NAMALWA (cell line): ENCODE data around the gene SH3GL1.

Experiments
- DNase-seq: peaks from one replicate; pipeline ENCODE4 v3.0.0-alpha.2; 2015; ENCODE audit warnings: low spot score

The SH3GL1 gene

GRCh38 chr19:4396949-4397783 is 3.2 kb downstream of the SH3GL1 start:
- DNase-seq = no peak

GRCh38 chr19:4393947-4394590 is 6.3 kb downstream of the SH3GL1 start:
- DNase-seq = no peak

GRCh38 chr19:4391701-4392483 is 8.5 kb downstream of the SH3GL1 start:
- DNase-seq = no peak

- no peak for DNase-seq
Observed at GRCh38 chr19:4391306-4391693, 9.0 kb downstream of the SH3GL1 start.

GRCh38 chr19:4390567-4391305 is 9.6 kb downstream of the SH3GL1 start:
- DNase-seq = no peak

- no peak for DNase-seq
Observed at GRCh38 chr19:4390017-4390566, 10.3 kb downstream of the SH3GL1 start.

GRCh38 chr19:4389511-4390016 is 10.8 kb downstream of the SH3GL1 start:
- DNase-seq = no peak

GRCh38 chr19:4389064-4389375 is 11.3 kb downstream of the SH3GL1 start:
- DNase-seq = no peak

- DNase-seq = no peak
Observed at GRCh38 chr19:4388337-4389063, 11.8 kb downstream of the SH3GL1 start.

- DNase-seq = no peak
Observed at GRCh38 chr19:4386041-4386782, 14.1 kb downstream of the SH3GL1 start.

GRCh38 chr19:4385291-4386040 is 14.9 kb downstream of the SH3GL1 start:
- DNase-seq = no peak

- DNase-seq = peak; percentile 39
Observed at GRCh38 chr19:4380254-4380727, 20.1 kb downstream of the SH3GL1 start.

GRCh38 chr19:4379383-4380253 is 20.7 kb downstream of the SH3GL1 start:
- peak; percentile 31 for DNase-seq

GRCh38 chr19:4378886-4379285 is 21.5 kb downstream of the SH3GL1 start:
- DNase-seq = no peak

- no peak for DNase-seq
Observed at GRCh38 chr19:4376991-4377781, 23.2 kb downstream of the SH3GL1 start.

- no peak for DNase-seq
Observed at GRCh38 chr19:4376671-4376990, 23.7 kb downstream of the SH3GL1 start.

GRCh38 chr19:4376028-4376670 is 24.2 kb downstream of the SH3GL1 start:
- DNase-seq = no peak
